HG02678 (cell line): ENCODE results near the gene GREB1L.
"Not testable (repeated sequence)": the region's sequence is repeated elsewhere in the genome, so short reads cannot be mapped to it uniquely, and the experiment has no call there.

ENCODE experiments used
- ATAC-seq: cut with Tn5 transposase; IDR thresholded peaks from one replicate; pipeline ENCODE4 v1.9.1; 2021; ENCODE audit warnings: mild to moderate bottlenecking, moderate library complexity; ENCODE audit not compliant: unreplicated experiment

GREB1L gene

GRCh38 chr18:21262979-21263378, 20.9 kb downstream of the GREB1L start:
- no peak for ATAC-seq

- ATAC-seq, result no peak
Observed at GRCh38 chr18:21264651-21265050, 22.6 kb downstream of the GREB1L start.

GRCh38 chr18:21265971-21266673, 24.1 kb downstream of the GREB1L start:
- ATAC-seq, result no peak

- ATAC-seq, result no peak
Observed at GRCh38 chr18:21267400-21267799, 25.4 kb downstream of the GREB1L start.

GRCh38 chr18:21269349-21269748, 27.3 kb downstream of the GREB1L start:
- ATAC-seq, result no peak

GRCh38 chr18:21270453-21270852, 28.4 kb downstream of the GREB1L start:
- no peak for ATAC-seq

GRCh38 chr18:21272016-21272579, 30.1 kb downstream of the GREB1L start:
- no peak for ATAC-seq

GRCh38 chr18:21273568-21273967, 31.5 kb downstream of the GREB1L start:
- no peak for ATAC-seq

- ATAC-seq, result no peak
Observed at GRCh38 chr18:21275645-21276044, 33.6 kb downstream of the GREB1L start.

- ATAC-seq, result no peak
Observed at GRCh38 chr18:21277578-21277977, 35.5 kb downstream of the GREB1L start.

GRCh38 chr18:21278218-21278617, 36.2 kb downstream of the GREB1L start:
- not testable (repeated sequence) for ATAC-seq

GRCh38 chr18:21281603-21282002, 39.6 kb downstream of the GREB1L start:
- no peak for ATAC-seq

GRCh38 chr18:21284540-21284939, 42.5 kb downstream of the GREB1L start:
- ATAC-seq, result no peak

GRCh38 chr18:21289827-21290226, 47.8 kb downstream of the GREB1L start:
- no peak for ATAC-seq

GRCh38 chr18:21291106-21291505, 49.1 kb downstream of the GREB1L start:
- no peak for ATAC-seq

GRCh38 chr18:21293479-21293878, 51.4 kb downstream of the GREB1L start:
- no peak for ATAC-seq

GRCh38 chr18:21295101-21295500, 53.1 kb downstream of the GREB1L start:
- ATAC-seq, result no peak

GRCh38 chr18:21296045-21296444, 54.0 kb downstream of the GREB1L start:
- ATAC-seq, result no peak

- ATAC-seq, result no peak
Observed at GRCh38 chr18:21298351-21298750, 56.3 kb downstream of the GREB1L start.

- ATAC-seq, result no peak
Observed at GRCh38 chr18:21300035-21300907, 58.2 kb downstream of the GREB1L start.

GRCh38 chr18:21300908-21301200, 58.8 kb downstream of the GREB1L start:
- ATAC-seq, result no peak

GRCh38 chr18:21303445-21303844, 61.4 kb downstream of the GREB1L start:
- ATAC-seq, result no peak
